ENCODE data around the gene ITSN1.

ITSN1 gene

DNA sequence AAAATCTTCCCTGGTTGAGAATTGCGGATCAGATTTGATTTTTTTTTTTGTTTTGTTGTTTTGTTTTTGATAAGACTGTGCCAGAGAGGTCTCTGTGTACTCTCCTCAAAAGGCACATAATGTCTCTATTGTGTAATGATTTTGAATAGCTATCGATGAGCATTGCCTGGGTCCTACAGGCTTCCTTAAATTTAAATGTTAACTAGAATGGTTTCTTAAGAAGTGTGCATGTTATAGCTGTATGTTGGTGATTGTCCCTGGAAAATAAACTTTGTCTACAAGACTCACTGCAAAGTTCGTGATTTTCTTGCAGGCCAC is 121.2 kb downstream of the ITSN1 start:
- TF ChIP-seq TAF1 (IDR thresholded peaks at IDR 0.05; ENCODE audit: low read depth) (no peak), CEBPB (IDR thresholded peaks at IDR 0.05) (no peak), TEAD4 (IDR thresholded peaks at IDR 0.05) (no peak), FOXM1 (IDR thresholded peaks at IDR 0.05; ENCODE audit: borderline replicate concordance, low read depth) (no peak), MAX (IDR thresholded peaks at IDR 0.05) (no peak), RAD21 (IDR thresholded peaks at IDR 0.05; ENCODE audit: low read depth) (no peak), YY1 (IDR thresholded peaks at IDR 0.05; ENCODE audit: low read depth) (no peak)

DNA sequence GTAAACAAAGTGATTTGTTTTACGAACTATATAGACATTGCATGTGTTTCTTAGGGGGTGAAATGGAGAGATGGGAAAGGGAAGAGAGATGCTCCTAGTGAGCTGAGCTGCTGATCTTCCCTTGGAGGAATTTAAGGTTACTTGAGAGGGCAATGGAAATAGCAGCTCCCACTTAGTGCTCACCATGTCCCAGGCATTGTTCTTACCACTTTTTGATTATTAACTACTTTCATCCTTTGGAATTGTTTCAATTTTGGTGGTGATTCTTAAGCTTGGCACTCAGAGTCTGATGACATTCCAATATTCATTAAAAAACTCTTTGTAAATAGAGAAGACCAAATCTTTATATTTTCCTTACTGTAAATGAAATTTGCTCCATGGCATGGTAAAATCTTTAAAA is 124.9 kb downstream of the ITSN1 start:
- TF ChIP-seq TAF1 (IDR thresholded peaks at IDR 0.05; ENCODE audit: low read depth): no peak
- no peak for TF ChIP-seq EP300 (IDR thresholded peaks at IDR 0.05; ENCODE audit: borderline replicate concordance)
- TF ChIP-seq CREB1 (IDR thresholded peaks at IDR 0.05; ENCODE audit: low read depth): no peak
- no peak for TF ChIP-seq CEBPB (IDR thresholded peaks at IDR 0.05)
- TF ChIP-seq, protein P1, sequence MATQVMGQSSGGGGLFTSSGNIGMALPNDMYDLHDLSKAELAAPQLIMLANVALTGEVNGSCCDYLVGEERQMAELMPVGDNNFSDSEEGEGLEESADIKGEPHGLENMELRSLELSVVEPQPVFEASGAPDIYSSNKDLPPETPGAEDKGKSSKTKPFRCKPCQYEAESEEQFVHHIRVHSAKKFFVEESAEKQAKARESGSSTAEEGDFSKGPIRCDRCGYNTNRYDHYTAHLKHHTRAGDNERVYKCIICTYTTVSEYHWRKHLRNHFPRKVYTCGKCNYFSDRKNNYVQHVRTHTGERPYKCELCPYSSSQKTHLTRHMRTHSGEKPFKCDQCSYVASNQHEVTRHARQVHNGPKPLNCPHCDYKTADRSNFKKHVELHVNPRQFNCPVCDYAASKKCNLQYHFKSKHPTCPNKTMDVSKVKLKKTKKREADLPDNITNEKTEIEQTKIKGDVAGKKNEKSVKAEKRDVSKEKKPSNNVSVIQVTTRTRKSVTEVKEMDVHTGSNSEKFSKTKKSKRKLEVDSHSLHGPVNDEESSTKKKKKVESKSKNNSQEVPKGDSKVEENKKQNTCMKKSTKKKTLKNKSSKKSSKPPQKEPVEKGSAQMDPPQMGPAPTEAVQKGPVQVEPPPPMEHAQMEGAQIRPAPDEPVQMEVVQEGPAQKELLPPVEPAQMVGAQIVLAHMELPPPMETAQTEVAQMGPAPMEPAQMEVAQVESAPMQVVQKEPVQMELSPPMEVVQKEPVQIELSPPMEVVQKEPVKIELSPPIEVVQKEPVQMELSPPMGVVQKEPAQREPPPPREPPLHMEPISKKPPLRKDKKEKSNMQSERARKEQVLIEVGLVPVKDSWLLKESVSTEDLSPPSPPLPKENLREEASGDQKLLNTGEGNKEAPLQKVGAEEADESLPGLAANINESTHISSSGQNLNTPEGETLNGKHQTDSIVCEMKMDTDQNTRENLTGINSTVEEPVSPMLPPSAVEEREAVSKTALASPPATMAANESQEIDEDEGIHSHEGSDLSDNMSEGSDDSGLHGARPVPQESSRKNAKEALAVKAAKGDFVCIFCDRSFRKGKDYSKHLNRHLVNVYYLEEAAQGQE (IDR thresholded peaks at IDR 0.05; ENCODE audit: low read depth): no peak
- TF ChIP-seq MAX (IDR thresholded peaks at IDR 0.05): no peak
- no peak for TF ChIP-seq RAD21 (IDR thresholded peaks at IDR 0.05; ENCODE audit: low read depth)
- no peak for TF ChIP-seq TCF12 (IDR thresholded peaks at IDR 0.05; ENCODE audit: low read depth)
- no peak for TF ChIP-seq ZBTB7A (IDR thresholded peaks at IDR 0.05; ENCODE audit: low read depth)
- no peak for TF ChIP-seq FOXM1 (IDR thresholded peaks at IDR 0.05; ENCODE audit: borderline replicate concordance, low read depth)
- TF ChIP-seq, protein P2, sequence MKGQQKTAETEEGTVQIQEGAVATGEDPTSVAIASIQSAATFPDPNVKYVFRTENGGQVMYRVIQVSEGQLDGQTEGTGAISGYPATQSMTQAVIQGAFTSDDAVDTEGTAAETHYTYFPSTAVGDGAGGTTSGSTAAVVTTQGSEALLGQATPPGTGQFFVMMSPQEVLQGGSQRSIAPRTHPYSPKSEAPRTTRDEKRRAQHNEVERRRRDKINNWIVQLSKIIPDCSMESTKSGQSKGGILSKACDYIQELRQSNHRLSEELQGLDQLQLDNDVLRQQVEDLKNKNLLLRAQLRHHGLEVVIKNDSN (IDR thresholded peaks at IDR 0.05): no peak
- TF ChIP-seq NFIC (IDR thresholded peaks at IDR 0.05): no peak
- no peak for TF ChIP-seq EGR1 (IDR thresholded peaks at IDR 0.05)
- TF ChIP-seq TEAD4 (IDR thresholded peaks at IDR 0.05): no peak
- TF ChIP-seq YY1 (IDR thresholded peaks at IDR 0.05; ENCODE audit: low read depth): no peak

- TF ChIP-seq TCF12 (IDR thresholded peaks at IDR 0.05; ENCODE audit: low read depth): no peak
- TF ChIP-seq, protein P1 (IDR thresholded peaks at IDR 0.05; ENCODE audit: low read depth): no peak
Observed at GRCh38 chr21:33767960-33768359, 125.7 kb downstream of the ITSN1 start.

DNA sequence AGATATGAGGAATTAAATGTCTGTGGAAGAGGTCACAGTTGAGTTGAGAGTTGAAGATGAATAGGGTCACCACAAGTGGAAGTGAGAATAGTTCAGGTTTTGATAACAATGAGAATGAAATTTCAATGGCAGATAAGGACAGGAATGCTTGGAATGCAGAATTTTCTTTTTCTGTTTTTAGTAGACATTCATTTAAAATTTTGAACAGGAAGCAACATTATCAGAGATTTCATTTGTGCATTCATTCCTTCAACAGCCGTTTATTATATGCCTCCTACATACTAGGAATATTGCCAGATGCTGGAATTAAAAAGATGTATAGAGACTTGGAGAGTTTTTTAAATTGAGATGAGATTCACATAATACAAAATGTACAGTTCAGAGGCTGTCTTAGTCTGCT is 126.8 kb downstream of the ITSN1 start:
- TF ChIP-seq NFIC (IDR thresholded peaks at IDR 0.05) (no peak), RAD21 (IDR thresholded peaks at IDR 0.05; ENCODE audit: low read depth) (no peak), TEAD4 (IDR thresholded peaks at IDR 0.05) (peak; percentile 31)

GRCh38 chr21:33770542-33770941 is 128.2 kb downstream of the ITSN1 start:
- no peak for TF ChIP-seq NFIC (IDR thresholded peaks at IDR 0.05)
- no peak for TF ChIP-seq EGR1 (IDR thresholded peaks at IDR 0.05)
- no peak for TF ChIP-seq FOXM1 (IDR thresholded peaks at IDR 0.05; ENCODE audit: borderline replicate concordance, low read depth)
- no peak for TF ChIP-seq RAD21 (IDR thresholded peaks at IDR 0.05; ENCODE audit: low read depth)
- TF ChIP-seq, protein P1 (IDR thresholded peaks at IDR 0.05; ENCODE audit: low read depth): no peak
- no peak for TF ChIP-seq MAX (IDR thresholded peaks at IDR 0.05)
- no peak for TF ChIP-seq EP300 (IDR thresholded peaks at IDR 0.05; ENCODE audit: borderline replicate concordance)
- TF ChIP-seq CEBPB (IDR thresholded peaks at IDR 0.05): no peak
- TF ChIP-seq ZBTB7A (IDR thresholded peaks at IDR 0.05; ENCODE audit: low read depth): no peak
- no peak for TF ChIP-seq YY1 (IDR thresholded peaks at IDR 0.05; ENCODE audit: low read depth)
- no peak for TF ChIP-seq TCF12 (IDR thresholded peaks at IDR 0.05; ENCODE audit: low read depth)
- TF ChIP-seq TEAD4 (IDR thresholded peaks at IDR 0.05): no peak
- TF ChIP-seq, protein P2 (IDR thresholded peaks at IDR 0.05): no peak
- TF ChIP-seq TAF1 (IDR thresholded peaks at IDR 0.05; ENCODE audit: low read depth): no peak
- TF ChIP-seq CREB1 (IDR thresholded peaks at IDR 0.05; ENCODE audit: low read depth): no peak

Data from Ishikawa (cell line).